ENCODE data around the gene GNA15.

Gene GNA15

GRCh38 chr19:3122512-3122870 lies 13.3 kb upstream of the GNA15 start:
- DNase-seq: no peak

DNA sequence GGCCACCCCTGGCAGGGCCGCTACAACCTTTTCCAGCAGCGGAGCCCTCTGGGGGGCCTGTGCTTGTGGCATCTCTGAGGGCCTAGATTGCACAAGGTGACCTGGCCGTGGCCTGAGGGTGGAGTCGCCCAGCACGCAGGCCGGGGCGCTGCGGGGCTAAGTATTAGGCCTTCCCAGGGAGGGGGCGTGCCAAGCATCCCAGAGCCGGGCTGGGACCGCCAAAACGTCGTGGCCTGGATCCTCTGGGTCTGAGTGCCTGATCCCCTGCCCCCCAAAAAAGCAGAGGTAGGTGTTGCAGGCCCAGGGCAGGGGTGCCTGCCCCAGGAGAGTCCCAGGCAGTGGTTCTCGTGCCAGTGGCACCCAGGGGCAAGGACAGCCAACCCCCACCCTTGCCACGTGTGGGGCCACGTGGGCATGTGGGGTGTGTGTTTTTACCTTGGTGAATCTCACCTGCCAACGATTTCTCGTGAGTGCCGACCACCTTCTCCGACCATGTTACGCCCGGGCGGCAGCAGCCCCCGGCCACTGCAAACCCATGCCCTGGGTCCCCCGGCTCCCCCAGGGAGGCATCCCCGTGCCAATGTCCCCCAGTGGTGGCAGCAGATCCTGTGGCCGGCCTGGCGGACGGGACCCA lies 12.6 kb upstream of the GNA15 start:
- no peak for DNase-seq

DNA sequence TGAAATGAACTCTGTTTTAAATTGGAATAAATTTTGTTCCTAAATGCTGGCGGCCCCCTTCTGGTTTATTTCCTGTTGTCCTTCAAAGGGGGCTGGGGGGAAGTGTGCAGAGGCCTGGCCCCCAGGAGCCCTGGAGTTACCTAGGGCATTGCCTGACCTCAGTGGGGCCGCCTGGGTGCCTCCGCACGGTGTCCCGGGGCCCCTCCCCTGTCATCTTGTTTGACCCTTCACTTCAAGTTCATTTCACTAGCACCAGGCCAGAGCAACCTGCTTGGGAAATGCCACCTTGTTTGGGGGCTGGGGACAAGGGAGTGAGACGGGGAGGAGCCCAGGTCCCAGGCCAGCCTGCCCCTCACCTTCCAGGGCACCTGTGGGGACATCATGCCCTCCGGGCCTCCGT lies 11.9 kb upstream of the GNA15 start:
- no peak for DNase-seq

- DNase-seq: no peak
Observed at GRCh38 chr19:3124630-3125029, 11.2 kb upstream of the GNA15 start.

DNA sequence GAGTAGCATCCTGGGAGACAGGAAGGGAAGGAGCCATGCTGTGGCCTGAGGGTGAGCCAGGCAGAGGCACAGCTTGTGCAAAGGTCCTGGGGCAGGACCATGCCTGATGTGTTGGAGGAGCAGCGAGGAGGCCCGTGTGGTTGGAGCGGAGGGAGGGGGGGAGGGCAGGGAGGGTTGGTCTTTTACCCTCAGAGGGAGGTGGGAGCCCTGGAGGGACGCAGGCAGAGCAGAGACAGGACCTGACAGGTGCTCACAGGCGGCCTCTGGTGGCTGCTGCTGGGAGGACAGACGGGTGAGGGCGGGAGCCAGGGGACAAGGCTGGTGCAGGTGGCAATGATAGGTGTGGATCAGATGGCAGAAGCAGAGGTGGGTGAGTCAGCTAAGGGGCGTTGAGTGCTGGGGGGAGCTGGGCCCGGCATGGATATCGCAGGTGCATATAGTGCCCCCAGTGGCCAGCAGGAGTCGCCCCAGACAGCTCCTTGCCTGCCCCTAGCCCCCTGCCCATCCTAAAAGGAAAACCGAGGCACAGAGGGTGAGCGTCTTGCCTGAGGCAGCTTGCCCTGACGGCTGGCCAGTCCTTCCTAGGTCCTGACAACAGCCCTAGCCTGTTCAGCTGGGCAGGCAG lies 9.8 kb upstream of the GNA15 start:
- DNase-seq: peak; percentile 73 to 79

- peak in 1 of 2 experiments; percentile 50 for DNase-seq
Observed at GRCh38 chr19:3129112-3129511, 6.7 kb upstream of the GNA15 start.

DNA sequence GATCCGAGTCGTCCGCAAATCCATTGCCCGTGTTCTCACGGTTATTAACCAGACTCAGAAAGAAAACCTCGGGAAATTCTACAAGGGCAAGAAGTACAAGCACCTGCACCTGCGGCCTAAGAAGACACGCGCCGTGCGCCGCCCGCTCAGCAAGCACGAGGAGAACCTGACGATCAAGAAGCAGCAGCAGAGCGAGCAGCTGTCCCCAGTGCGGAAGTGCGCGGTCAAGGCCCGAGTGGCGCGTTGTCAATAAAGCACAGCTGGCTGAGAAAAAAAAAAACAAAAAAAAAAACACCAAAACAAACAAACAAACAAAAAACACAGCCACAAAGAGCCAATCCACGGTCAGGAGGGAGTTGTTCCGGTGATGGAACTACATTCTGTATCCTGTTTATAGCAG lies 4.7 kb upstream of the GNA15 start:
- DNase-seq: no peak

DNA sequence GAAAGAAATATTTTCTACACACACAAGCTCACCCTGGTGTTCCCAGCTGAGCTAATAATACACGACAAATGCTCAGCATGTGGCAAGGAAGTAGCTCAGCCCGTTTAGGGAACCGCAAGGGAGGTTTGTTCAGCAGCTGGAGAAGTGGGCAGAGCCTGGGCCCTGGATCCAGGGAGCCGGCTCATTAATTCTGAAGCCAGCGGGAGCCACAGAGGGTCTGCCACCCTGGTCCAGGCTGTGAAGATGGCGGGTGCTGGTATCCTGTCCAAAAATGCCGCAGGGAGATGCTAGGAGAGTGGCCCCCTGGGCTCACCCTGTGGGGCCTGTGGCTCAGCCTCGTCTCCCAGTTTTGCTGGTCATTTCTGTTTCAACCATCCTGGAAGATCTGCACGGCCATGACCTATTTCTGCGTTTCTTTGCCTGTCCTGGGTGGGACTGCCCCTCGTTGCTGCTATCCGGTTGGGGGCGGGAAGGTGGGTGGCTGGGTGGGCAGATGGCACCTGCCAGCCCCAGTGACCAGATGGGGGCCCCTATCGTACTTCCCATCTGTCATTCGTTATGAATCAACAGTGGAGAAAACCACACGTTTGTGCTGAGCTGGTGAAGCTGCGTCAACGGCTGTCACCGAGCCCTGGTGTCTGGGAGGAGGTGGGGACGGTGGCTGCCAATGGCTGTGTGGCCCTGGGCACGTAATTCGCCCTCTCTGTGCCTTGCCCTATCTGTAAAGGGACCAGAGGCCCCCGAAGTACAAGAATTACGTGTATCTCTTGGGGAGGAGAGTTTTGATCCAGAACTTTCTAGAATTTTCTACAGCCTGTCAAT lies 2.7 kb upstream of the GNA15 start:
- peak; percentile 51 to 67 for DNase-seq

DNA sequence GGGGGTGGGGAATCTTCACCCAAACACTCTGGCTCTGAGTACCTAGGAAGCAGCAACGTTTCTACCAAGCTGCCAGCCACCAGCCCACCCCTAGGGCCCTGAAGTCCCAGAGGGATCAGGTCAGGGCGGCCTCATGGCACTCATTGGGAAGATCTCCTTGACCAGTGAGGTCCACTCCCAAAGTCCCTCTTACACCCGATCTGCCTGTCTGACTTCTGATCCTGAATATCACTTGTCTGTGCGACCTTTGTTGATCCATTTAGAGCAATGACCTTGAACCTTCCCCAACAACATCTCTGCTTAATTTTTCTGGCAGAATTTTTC lies 2.1 kb upstream of the GNA15 start:
- no peak for DNase-seq

- DNase-seq: no peak
Observed at GRCh38 chr19:3136684-3137055, 837 bp downstream of the GNA15 start.

DNA sequence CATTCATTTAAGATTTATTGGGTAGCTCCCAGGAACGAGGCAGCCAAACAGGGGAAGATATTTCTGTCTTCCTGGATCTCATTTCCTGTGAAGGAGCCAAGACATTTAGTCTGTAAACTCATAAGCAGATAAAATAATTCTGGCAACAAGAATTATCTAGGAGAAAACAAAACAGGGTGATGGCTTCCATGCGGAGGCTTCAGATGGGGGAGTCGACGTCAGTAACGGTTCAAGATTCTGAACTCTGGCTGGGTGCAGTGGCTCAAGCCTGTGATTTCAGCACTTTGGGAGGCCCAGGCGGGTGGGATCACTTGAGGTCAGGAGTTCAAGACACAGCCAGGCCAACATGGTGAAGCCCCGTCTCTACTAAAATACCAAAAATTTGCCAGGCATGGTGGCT lies 1.3 kb downstream of the GNA15 start:
- DNase-seq: no peak

GRCh38 chr19:3138268-3138667 lies 2.4 kb downstream of the GNA15 start:
- DNase-seq: no peak

- no peak for DNase-seq
Observed at GRCh38 chr19:3140667-3141038, 4.8 kb downstream of the GNA15 start.

DNA sequence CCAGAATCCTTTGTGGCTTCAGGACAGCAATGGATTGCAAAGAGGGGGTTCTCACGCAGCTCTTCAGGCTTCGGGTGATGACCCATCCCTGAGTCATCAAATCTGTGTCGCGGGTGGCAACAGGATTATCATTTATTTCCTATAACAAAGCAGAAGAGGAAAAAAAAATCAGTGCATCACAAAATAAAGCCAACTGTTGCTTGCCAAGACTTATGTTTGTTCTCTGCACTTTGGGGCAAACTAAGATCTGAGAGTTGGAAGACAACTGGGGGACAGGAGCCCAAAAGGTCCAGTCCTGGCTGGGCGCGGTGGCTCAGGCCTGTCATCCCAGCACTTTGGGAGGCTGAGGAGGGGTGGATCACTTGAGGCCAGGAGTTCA lies 6.4 kb downstream of the GNA15 start:
- no peak for DNase-seq

GRCh38 chr19:3142781-3143337 lies 7.0 kb downstream of the GNA15 start:
- DNase-seq: no peak

GRCh38 chr19:3145909-3146676 lies 10.3 kb downstream of the GNA15 start:
- DNase-seq: no peak

- DNase-seq: no peak
Observed at GRCh38 chr19:3146677-3147100, 10.9 kb downstream of the GNA15 start.

DNA sequence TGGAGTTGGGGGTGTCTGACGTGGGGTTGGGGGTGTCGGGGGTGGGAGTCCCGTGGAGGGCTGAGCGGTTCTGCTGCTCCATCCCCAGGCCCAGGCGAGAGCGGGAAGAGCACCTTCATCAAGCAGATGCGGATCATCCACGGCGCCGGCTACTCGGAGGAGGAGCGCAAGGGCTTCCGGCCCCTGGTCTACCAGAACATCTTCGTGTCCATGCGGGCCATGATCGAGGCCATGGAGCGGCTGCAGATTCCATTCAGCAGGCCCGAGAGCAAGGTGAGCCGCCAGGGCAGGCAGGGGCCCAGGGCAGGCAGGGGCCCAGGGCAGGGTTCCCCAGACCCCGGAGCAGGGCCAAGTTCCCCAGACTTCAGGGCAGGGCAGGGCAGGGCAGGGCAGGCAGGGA lies 12.7 kb downstream of the GNA15 start:
- DNase-seq: no peak

GRCh38 chr19:3149089-3149488 lies 13.3 kb downstream of the GNA15 start:
- no peak for DNase-seq

DNA sequence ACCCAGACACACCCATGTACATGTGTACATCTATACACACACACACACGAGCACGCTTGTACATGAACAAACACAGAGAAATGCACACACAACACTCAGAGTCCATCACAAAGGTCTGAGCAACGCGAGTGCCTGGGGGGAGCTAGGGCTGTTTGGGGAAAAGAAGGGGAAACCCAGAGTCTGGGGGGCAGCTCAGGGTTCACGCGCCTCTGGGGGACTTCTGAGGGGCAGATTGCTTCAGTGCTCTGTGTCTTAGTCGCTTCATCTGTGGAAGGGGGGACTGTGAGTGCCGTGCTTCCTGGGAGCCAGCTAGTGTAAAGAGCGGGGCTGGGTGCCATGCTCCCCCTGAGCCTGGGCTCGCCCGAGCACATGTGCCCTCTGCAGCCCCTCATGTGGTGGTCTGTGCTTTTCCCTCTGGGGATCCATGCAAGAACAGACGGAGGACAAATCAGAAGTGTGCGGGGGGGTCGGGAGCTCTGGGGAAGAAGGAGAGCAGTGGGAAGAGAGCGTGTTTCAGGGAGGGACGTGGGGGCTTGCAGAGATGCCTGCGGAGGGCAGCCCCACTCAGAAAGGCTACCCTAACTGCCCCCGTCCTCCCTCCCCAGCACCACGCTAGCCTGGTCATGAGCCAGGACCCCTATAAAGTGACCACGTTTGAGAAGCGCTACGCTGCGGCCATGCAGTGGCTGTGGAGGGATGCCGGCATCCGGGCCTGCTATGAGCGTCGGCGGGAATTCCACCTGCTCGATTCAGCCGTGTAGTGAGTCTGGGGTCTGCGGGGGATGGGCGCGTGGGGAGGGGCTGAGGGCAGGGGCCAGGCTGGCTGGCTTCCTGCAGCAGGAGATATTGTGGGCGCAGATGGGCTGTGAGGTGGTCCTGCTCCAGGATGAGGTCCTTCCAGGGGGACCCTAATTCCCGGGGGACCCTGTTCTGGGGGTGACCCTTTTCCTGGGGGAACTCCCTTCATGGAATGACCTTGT lies 14.0 kb downstream of the GNA15 start:
- DNase-seq: no peak

- no peak for DNase-seq
Observed at GRCh38 chr19:3150739-3151329, 15.0 kb downstream of the GNA15 start.
